IMR-90 (cell line): ENCODE results near the gene CCND1. TPM values are rescaled to one million over a fixed set of nuclear protein-coding genes. Genes with fewer than 3 reads are reported as not detected.
A peak's percentile ranks its signal among the peaks of the same experiment; 100 is the strongest.

Source experiments
- ATAC-seq: fragments of 200-7000 bp; cut with Tn5 transposase; 2 replicates; pipeline ENCODE4 v1.9.1; 2020; ENCODE audit warnings: low read depth, mild to moderate bottlenecking, moderate library complexity
- BruUV-seq: library from RNA; stranded (reverse); fragments of 400-500 nt; replicated peaks from 2 replicates; lab custom pipeline; 2021; lab: Mats Ljungman, UMichigan
- CTCF ChIA-PET: fragments of 300-600 bp; formaldehyde crosslinking; extraction: SDS; loops from one replicate; lab custom pipeline; 2021; ENCODE audit warnings: antibody characterized with exemption; lab: Yijun Ruan, JAX
- POLR2A ChIA-PET: fragments of 300-600 bp; sonication (Branson Sonifier 250); formaldehyde crosslinking; loops from one replicate; lab custom pipeline; 2022; ENCODE audit warnings: antibody characterized with exemption; ENCODE audit not compliant: unreplicated experiment; lab: Charles Lee
- DNase-seq: peaks from one replicate; pipeline ENCODE4 v3.0.0; 2013
- H2AFZ ChIP-seq: replicated peaks from 2 replicates; pipeline ENCODE3; 2013; ENCODE audit warnings: low read length, mild to moderate bottlenecking; ENCODE audit not compliant: poor library complexity
- H2AK5ac ChIP-seq: 2 replicates; pipeline ENCODE4 v1.6.1; 2013; ENCODE audit warnings: low read depth, low read length, inconsistent platforms
- H2AK9ac ChIP-seq: replicated peaks from 2 replicates; pipeline ENCODE3; 2013; ENCODE audit warnings: mild to moderate bottlenecking, low read depth, low read length, moderate library complexity; ENCODE audit not compliant: poor library complexity
- H2BK120ac ChIP-seq: 2 replicates; pipeline ENCODE4 v1.6.1; 2013; ENCODE audit warnings: low read depth, low read length, inconsistent platforms
- H2BK15ac ChIP-seq: 3 replicates; pipeline ENCODE4 v1.6.1; 2013; ENCODE audit warnings: low read depth, low read length, inconsistent platforms
- H2BK20ac ChIP-seq: 2 replicates; pipeline ENCODE4 v1.6.1; 2013; ENCODE audit warnings: low read depth, mild to moderate bottlenecking, inconsistent platforms, low read length, moderate library complexity
- H2BK5ac ChIP-seq: 2 replicates; pipeline ENCODE4 v1.6.1; 2013; ENCODE audit warnings: mild to moderate bottlenecking, low read depth, low read length, inconsistent platforms; ENCODE audit not compliant: poor library complexity, severe bottlenecking
- H3K14ac ChIP-seq: replicated peaks from 2 replicates; pipeline ENCODE4 v1.6.1; 2013; ENCODE audit warnings: low read depth, low read length, inconsistent platforms
- H3K18ac ChIP-seq: 2 replicates; pipeline ENCODE4 v1.6.1; 2013; ENCODE audit warnings: low read depth, low read length, control low read depth
- H3K23ac ChIP-seq: 2 replicates; pipeline ENCODE4 v1.6.1; 2013; ENCODE audit warnings: low read depth, low read length, inconsistent platforms
- H3K27ac ChIP-seq: 2 replicates; pipeline ENCODE4 v1.5.1; 2013; ENCODE audit warnings: mild to moderate bottlenecking, control low read depth, low read length; ENCODE audit not compliant: insufficient read depth
- H3K27me3 ChIP-seq: 2 replicates; pipeline ENCODE4 v1.6.1; 2013; ENCODE audit warnings: low read length; ENCODE audit not compliant: control insufficient read depth, insufficient read depth
- H3K36me3 ChIP-seq: 2 replicates; pipeline ENCODE4 v1.6.1; 2013; ENCODE audit warnings: low read length, mixed read lengths; ENCODE audit not compliant: control insufficient read depth, insufficient read depth
- H3K4ac ChIP-seq: 2 replicates; pipeline ENCODE4 v1.6.1; 2013; ENCODE audit warnings: low read depth, low read length, inconsistent platforms
- H3K4me1 ChIP-seq: 2 replicates; pipeline ENCODE4 v1.6.1; 2013; ENCODE audit warnings: low read length, mixed read lengths; ENCODE audit not compliant: control insufficient read depth, insufficient read depth
- H3K4me2 ChIP-seq: 2 replicates; pipeline ENCODE4 v1.6.1; 2013; ENCODE audit warnings: low read depth, mild to moderate bottlenecking, control low read depth, low read length, moderate library complexity
- H3K4me3 ChIP-seq: 2 replicates; pipeline ENCODE4 v1.5.1; 2013; ENCODE audit warnings: low read depth, mild to moderate bottlenecking, control low read depth, low read length, moderate library complexity; ENCODE audit not compliant: insufficient read depth
- H3K56ac ChIP-seq: 2 replicates; pipeline ENCODE4 v1.6.1; 2013; ENCODE audit warnings: low read length, inconsistent platforms; ENCODE audit not compliant: insufficient read depth; ENCODE audit errors: extremely low read depth
- H3K79me1 ChIP-seq, 2 experiments: 2 replicates each; pipeline ENCODE4 v1.6.1; 2013; ENCODE audit warnings: low read length in 2 of 2, inconsistent platforms in 1 of 2, low read depth in 1 of 2
- H3K9ac ChIP-seq: 2 replicates; pipeline ENCODE4 v1.6.1; 2013; ENCODE audit warnings: low read depth, low read length, control low read depth
- H3K9me1 ChIP-seq: 2 replicates; pipeline ENCODE4 v1.6.1; 2013; ENCODE audit warnings: low read length, inconsistent platforms; ENCODE audit not compliant: insufficient read depth
- H3K9me3 ChIP-seq: 2 replicates; pipeline ENCODE4 v1.6.1; 2013; ENCODE audit warnings: low read length; ENCODE audit not compliant: control insufficient read depth, insufficient read depth
- H4K20me1 ChIP-seq: 2 replicates; pipeline ENCODE4 v1.6.1; 2013; ENCODE audit warnings: low read length, inconsistent platforms; ENCODE audit not compliant: insufficient read depth
- H4K5ac ChIP-seq: 2 replicates; pipeline ENCODE4 v1.6.1; 2013; ENCODE audit warnings: mild to moderate bottlenecking, low read depth, low read length, control low read depth
- H4K8ac ChIP-seq, 2 experiments: 2 replicates each; pipeline ENCODE4 v1.6.1; 2013; ENCODE audit warnings: low read depth in 2 of 2, low read length in 2 of 2, control low read depth in 1 of 2, inconsistent platforms in 1 of 2
- H4K91ac ChIP-seq: 2 replicates; pipeline ENCODE4 v1.6.1; 2013; ENCODE audit warnings: low read depth, low read length, inconsistent platforms; ENCODE audit not compliant: insufficient read depth
- CEBPB ChIP-seq: IDR thresholded peaks from 2 replicates; pipeline ENCODE4 v1.6.1; 2012; ENCODE audit warnings: low read depth, low read length, improper control_type of control experiment
- FOS ChIP-seq: fragments of 150-350 bp; IDR thresholded peaks from 2 replicates; pipeline ENCODE4 v1.6.1; 2016; ENCODE audit warnings: low read depth, low read length
- MAZ ChIP-seq: IDR thresholded peaks from 2 replicates; pipeline ENCODE4 v1.6.1; 2012; ENCODE audit warnings: low read depth, mild to moderate bottlenecking, low read length, improper control_type of control experiment, moderate library complexity, borderline replicate concordance
- POLR2A ChIP-seq: IDR thresholded peaks from 2 replicates; pipeline ENCODE4 v1.6.1; 2012; ENCODE audit warnings: mild to moderate bottlenecking, low read depth, low read length
- WGBS, 2 experiments: methylation state at CpG; one replicate each; pipeline versions ENCODE4 v1.1.5 to v1.1.7; 2013; ENCODE audit warnings: missing lambda C conversion rate in 2 of 2; ENCODE audit not compliant: insufficient read length in 1 of 2; ENCODE audit errors: extremely low coverage in 2 of 2; 5-methylcytosine and 5-hydroxymethylcytosine counted together
- dilution Hi-C: fragments of 300-500 bp; cut with HindIII; formaldehyde crosslinking; loops from one replicate; pipeline ENCODE4 v1.14.3; 2018; ENCODE audit warnings: low sequenced_read_pairs; ENCODE audit not compliant: unreplicated experiment
- in situ Hi-C: fragments of 300-500 bp; cut with MboI; formaldehyde crosslinking; loops from 3 replicates; pipeline ENCODE4 v1.14.3; 2019; ENCODE audit warnings: low sequenced_read_pairs, inconsistent platforms, mixed read lengths
- intact Hi-C: fragments of 100-400 bp; cut with micrococcal nuclease; formaldehyde crosslinking; loops from 2 replicates; pipeline ENCODE4 v1.10.0; 2022
- polyA plus RNA-seq, 3 experiments: library from polyadenylated mRNA; depleted of rRNA; stranded (reverse); fragments of >200 nt; gene quantifications; 2 replicates each; pipeline ENCODE4 v1.2.3, GENCODE V29; 2012; ENCODE audit warnings: low replicate concordance in 1 of 3
- total RNA-seq: library from RNA; depleted of rRNA; stranded (reverse); fragments of >200 nt; gene quantifications from 2 replicates; pipeline ENCODE4 v1.2.3, GENCODE V29; 2012

The CCND1 gene
- total and polyA plus RNA-seq, 2 of the 4 experiments (the other 2 are of a cell fraction): 481 to 748 TPM

- no peaks in the 10 kb centered on the region for H3K9me3 ChIP-seq
- WGBS, 2 experiments: 97% methylated on average over 9 of the region's 10 CpGs; no CpG with 5 or more reads in 1 of the 2 experiments
- ChIA-PET CTCF (interaction anchor here (1.0 kb wide), 1 partner anchor 517 kb away, joined by 5 read pairs; no protein-coding TSS in a partner anchor), POLR2A (no interaction called here)
- no peak overlapping the region for H3K4ac ChIP-seq
- no TSS peak for BruUV-seq
- H4K91ac ChIP-seq: no peak overlapping the region
- H3K56ac ChIP-seq: no peak overlapping the region
- no peak overlapping the region for H2AFZ ChIP-seq
- no peaks in the 10 kb centered on the region; the same call in 1 of the 2 replicates for H3K9me1 ChIP-seq
- no peak overlapping the region for H3K9ac ChIP-seq
- H3K14ac ChIP-seq: no peak overlapping the region
- H2BK120ac ChIP-seq: no peak overlapping the region
- H3K23ac ChIP-seq: no peak overlapping the region
- peaks cover 89% of the 10 kb centered on the region for H3K36me3 ChIP-seq
- peak overlapping the region; percentile 71 for H2AK9ac ChIP-seq
- peaks cover 99% of the 10 kb centered on the region for H4K20me1 ChIP-seq
- H2AK5ac ChIP-seq: no peak overlapping the region
- H2BK15ac ChIP-seq: no peak overlapping the region
- dilution Hi-C loops: no loop called here
- ATAC-seq (no peak), DNase-seq (no peak)
- peaks cover 21 to 80% of the 10 kb centered on the region in 2 experiments for H3K79me1 ChIP-seq
- no peak overlapping the region for H4K5ac ChIP-seq
- no peak overlapping the region for H3K4me3 ChIP-seq
- TF ChIP-seq CEBPB (no peak), POLR2A (no peak; the same call in 1 of the 2 replicates), FOS (no peak), MAZ (no peak)
- no peaks in the 10 kb centered on the region for H3K27me3 ChIP-seq
- intact Hi-C loops: loop anchor here (10.0 kb wide), 1 partner anchor 745 kb away; the partner anchor contains the start of genes IGHMBP2 and MRPL21
- in situ Hi-C loops: no loop called here
- H2BK20ac ChIP-seq: no peak overlapping the region
- H3K18ac ChIP-seq: no peak overlapping the region
- peaks cover 15% of the 10 kb centered on the region for H3K4me1 ChIP-seq
- H3K27ac ChIP-seq: no peak overlapping the region
- no peak overlapping the region for H3K4me2 ChIP-seq
- no peak overlapping the region for H2BK5ac ChIP-seq
- H4K8ac ChIP-seq: no peak overlapping the region
These were observed 8.6 kb downstream of the CCND1 start for GRCh38 chr11:69649576-69649900.
